ENCODE results near the gene ANP32E.

GRCh38 chr1:150268340-150268704, 32.4 kb upstream of the ANP32E start:
- TF ChIP-seq CTCF (IDR thresholded peaks at IDR 0.05): no peak
- TF ChIP-seq POLR2A (IDR thresholded peaks at IDR 0.05): no peak
